ENCODE data around the gene RERGL.

DNA sequence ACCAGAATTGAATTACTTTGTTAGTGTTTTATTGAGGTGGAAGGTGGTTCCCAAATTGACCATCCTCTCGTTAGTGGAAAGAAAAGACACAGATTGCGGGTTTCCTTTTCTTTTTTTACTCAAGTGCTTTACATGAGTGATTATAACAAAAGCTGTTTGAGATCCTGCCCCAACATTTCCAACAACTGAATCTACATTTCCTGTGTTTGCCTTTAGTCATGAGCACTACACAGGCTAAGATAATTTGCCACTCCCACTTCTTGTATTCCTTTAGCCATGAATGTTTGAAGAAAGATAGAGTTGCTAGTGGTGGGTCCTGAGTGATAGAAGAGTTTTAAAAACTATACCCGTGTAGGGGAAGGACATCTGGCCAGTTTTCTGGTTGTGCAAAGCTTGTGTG lies 16.0 kb downstream of the RERGL start:
- TF ChIP-seq CTCF (IDR thresholded peaks at IDR 0.05) (no peak), POLR2A (IDR thresholded peaks at IDR 0.05) (no peak)

Data from adrenal gland (tissue), 5 donors.